Activated CD4-positive, alpha-beta T cell treated with anti-CD3 and anti-CD28 coated beads, Interleukin-2, amount 50 U/mL, for 16 hours (primary cell): ENCODE measurements around the gene GTF3C2.

Experiments used
- DNase-seq: peaks from one replicate; pipeline ENCODE4 v3.0.0-alpha.2; 2020

GTF3C2 gene

GRCh38 chr2:27356382-27357181, at the start of gene GTF3C2:
Gene GTF3C2 (minus strand): TSS chr2:27356764. CDS start chr2:27343554, 13,210 bp downstream.
- peak; percentile 96 for DNase-seq

GRCh38 chr2:27400348-27401135, 44.0 kb upstream of the GTF3C2 start:
- no peak for DNase-seq

GRCh38 chr2:27398962-27399361, 42.4 kb upstream of the GTF3C2 start:
- DNase-seq, result no peak

GRCh38 chr2:27393225-27393624, 36.7 kb upstream of the GTF3C2 start:
- DNase-seq, result no peak

GRCh38 chr2:27390822-27391679, 34.5 kb upstream of the GTF3C2 start:
- DNase-seq, result no peak

- no peak for DNase-seq
These were observed 25.1 kb upstream of the GTF3C2 start for GRCh38 chr2:27381577-27382181.

GRCh38 chr2:27380626-27381545, 24.3 kb upstream of the GTF3C2 start, which contains the start of gene ZNF513:
Gene ZNF513 (minus strand): TSS chr2:27380734. CDS start chr2:27380526, 208 bp downstream.
- DNase-seq, result peak; percentile 93

GRCh38 chr2:27379836-27380625, 23.5 kb upstream of the GTF3C2 start:
- DNase-seq, result peak; percentile 68

- DNase-seq, result no peak
These were observed 22.8 kb upstream of the GTF3C2 start for GRCh38 chr2:27379383-27379835.

- no peak for DNase-seq
These were observed 22.3 kb upstream of the GTF3C2 start for GRCh38 chr2:27378809-27379290.

- DNase-seq, result no peak
These were observed 21.7 kb upstream of the GTF3C2 start for GRCh38 chr2:27378096-27378808.

- no peak for DNase-seq
These were observed 21.1 kb upstream of the GTF3C2 start for GRCh38 chr2:27377618-27378095.

- DNase-seq, result no peak
These were observed 20.5 kb upstream of the GTF3C2 start for GRCh38 chr2:27376866-27377617.

- no peak for DNase-seq
These were observed 19.7 kb upstream of the GTF3C2 start for GRCh38 chr2:27376151-27376865.

GRCh38 chr2:27375513-27376099, 19.0 kb upstream of the GTF3C2 start:
- DNase-seq, result no peak

- DNase-seq, result no peak
These were observed 17.0 kb upstream of the GTF3C2 start for GRCh38 chr2:27373567-27373966.

- no peak for DNase-seq
These were observed 16.4 kb upstream of the GTF3C2 start for GRCh38 chr2:27372937-27373336.
